Measurements from ENCODE around the gene ADI1.
"Not testable (repeated sequence)": the region's sequence is repeated elsewhere in the genome, so short reads cannot be mapped to it uniquely, and the experiment has no call there.

ADI1 gene

DNA sequence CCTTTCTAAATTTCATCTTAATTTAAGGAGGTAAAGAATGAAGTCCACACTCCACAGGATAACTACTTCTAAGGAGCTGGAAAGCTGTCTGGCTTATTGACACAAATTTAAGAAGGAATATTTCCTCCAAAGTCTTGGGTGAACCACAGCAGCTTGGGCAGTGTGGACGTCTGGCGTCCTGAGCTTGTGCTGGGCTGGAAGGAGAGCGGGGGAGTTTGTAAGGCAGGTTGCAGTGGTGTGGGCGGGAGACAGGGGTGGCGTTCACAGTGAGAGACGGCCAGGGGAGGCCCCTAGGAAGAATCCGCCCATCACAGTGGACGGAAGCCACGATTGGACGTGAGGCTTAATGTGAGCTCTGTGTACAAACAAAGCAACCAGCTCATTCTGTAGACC lies 25.7 kb downstream of the ADI1 start:
- no peak for DNase-seq (ENCODE audit: low read depth in 2 of 2)

DNA sequence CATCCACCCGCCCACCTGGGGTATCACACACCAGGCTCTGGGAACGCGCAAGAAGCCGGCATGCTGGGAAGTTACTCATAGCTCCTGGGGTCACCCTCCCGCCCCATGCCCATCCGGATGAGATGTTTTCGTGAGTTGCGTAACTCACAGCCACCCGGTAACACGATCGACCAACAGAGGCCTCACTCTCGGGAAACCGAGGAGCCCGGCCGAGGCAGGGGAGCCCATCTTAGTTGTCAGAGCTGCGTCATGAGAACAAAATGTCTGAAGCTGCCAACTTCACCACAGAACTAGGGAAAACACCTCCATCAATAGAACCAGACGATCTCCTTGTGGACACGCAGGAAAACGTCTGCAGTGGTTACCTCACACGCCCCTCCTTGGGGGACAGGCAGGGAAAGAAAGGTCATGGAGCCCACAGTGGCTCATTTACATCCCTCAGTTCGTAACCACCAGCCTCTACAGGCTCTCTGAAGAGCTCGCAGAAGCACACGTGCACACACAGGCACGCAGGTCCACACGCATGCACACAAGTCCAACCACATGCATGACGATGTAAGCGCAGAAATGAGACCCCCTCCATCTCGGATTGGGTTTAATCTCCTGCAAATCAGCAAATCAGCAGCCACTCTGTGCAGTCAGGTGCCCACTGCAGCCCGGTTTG lies 26.2 kb downstream of the ADI1 start:
- no peak for DNase-seq (ENCODE audit: low read depth in 2 of 2)

DNA sequence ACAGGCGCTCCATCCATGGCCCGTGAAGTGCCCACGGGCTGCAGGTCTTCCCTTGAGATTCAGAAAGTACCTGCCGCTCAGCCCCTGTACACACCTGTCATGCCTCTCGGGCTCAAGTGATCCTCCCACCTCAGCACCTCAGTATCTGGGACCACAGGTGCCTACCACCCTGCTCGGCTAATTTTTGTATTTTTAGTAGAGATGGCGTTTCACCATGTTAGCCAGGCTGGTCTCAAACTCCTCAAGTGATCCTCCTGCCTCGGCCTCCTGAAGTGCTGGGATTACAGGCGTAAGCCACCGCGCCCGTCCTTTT lies 26.9 kb downstream of the ADI1 start:
- not testable (repeated sequence) for DNase-seq (ENCODE audit: low read depth in 2 of 2)

DNA sequence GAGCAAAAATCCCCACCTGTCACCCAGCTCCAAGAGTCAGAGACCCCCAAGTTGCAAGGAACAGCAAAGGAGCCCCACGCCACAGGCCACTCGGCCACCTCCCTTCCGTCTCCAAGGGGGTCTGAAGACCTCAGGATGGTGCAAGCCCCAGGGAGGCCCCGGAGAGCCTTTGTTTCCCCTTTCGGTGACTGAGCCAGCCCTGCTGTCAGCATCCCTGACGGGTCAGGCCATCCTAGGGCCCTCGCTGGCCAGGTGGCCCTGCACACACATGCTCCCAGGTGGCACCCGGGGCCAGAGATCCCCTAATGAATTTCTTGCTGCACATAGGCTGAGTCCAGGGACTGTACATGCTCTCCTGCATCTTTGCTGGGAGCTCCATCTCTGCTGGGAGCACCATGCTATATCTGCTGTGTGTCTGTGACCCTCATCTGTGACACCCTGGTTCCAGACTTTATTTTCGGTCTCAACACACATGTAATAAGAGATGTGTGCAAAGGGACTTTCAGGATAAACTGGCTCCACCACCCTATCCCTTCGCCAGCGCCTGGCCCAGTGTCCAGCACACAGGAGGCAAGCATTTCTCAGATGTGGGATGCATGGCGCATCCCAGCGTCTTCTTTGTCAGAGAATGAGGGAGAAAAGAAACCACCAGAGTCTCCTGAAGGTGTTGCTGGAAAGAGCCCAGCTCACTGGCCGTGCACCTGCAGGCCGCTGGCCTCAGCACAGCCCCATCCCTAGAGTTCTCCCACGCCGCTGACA lies 27.4 kb downstream of the ADI1 start:
- no peak for DNase-seq (ENCODE audit: low read depth in 2 of 2)

DNA sequence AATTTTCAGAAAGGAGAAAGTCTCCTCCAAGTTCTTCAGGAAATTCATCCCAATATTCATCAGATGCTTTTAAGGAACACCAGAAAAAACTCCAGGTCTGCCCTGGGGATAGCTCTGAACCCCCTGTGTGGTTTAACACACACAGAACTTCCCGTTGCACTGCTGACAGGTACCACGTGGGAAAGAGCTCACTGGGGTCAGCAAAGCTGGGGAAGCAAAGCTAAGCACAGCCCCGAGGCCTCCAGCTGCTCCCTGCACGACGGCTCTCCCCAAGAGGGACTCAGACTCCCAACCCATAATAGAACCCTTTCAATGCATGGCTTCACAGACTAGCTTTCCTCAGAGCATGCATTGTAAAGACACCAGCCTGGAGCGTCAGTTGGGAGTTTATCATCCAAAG lies 28.0 kb downstream of the ADI1 start:
- DNase-seq (ENCODE audit: low read depth in 2 of 2): no peak

DNA sequence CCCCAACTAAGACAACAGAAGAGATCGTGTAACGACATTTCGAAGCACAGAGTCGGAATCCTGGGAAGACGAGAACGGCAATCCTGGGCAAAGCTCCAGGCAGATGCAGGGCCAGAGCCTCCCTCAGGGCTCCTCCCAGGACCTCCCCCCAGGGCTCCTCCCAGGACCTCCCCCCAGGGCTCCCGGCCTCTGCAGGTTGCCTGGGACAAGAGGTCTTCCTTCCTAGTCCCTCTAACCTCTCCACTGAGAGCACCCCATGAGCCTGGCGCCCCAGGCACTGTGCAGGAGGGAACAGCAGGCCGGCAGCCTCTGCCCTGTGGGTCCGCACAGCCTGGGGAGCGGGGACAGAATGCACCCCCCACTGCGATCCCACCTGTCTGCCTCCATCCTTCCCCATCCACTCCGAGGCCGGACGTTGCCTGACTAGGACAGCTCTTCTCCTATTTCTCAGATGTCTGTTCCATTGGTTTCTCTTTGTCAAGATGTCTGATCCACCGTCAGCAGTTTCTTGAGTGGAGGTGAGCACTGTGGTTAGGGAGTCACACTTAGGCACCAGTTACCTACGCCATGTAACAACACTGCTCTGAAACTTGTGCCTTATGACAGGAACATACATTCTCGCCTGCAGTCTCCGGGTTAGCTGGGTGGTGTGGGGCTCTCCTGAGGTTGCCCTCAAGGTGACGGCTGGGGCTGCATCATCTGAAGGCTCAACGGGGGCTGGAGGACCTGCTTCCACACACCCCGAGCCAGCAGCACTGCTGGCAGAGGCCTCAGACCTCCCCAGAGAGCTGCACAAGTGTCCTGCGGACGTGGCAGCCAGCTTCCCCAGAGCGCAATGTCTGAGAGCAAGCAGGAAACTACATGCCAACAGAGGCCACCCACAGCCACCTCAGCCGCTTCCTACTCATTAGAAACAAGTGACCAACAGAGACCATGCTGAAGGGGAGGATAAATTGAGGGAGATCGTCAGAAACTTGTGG lies 28.9 kb downstream of the ADI1 start:
- DNase-seq (ENCODE audit: low read depth in 2 of 2): no peak

DNA sequence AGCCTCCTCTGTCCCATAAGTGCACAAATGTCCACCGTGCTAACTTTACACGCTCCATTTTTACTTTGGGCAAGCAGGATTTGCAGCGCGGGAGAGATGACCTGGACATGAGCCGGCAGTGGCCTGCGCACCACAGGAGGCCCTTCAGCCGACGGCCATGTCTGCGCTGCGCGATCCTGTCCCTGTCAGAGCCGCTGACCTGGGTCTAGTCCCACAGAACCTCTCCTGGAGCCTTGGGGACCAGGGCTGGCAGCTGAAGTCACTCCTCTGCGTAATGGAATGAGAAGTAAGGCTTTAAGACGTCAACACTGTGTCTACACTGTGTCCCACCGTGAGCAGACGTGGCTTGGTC lies 29.6 kb downstream of the ADI1 start:
- no peak for DNase-seq (ENCODE audit: low read depth in 2 of 2)

DNA sequence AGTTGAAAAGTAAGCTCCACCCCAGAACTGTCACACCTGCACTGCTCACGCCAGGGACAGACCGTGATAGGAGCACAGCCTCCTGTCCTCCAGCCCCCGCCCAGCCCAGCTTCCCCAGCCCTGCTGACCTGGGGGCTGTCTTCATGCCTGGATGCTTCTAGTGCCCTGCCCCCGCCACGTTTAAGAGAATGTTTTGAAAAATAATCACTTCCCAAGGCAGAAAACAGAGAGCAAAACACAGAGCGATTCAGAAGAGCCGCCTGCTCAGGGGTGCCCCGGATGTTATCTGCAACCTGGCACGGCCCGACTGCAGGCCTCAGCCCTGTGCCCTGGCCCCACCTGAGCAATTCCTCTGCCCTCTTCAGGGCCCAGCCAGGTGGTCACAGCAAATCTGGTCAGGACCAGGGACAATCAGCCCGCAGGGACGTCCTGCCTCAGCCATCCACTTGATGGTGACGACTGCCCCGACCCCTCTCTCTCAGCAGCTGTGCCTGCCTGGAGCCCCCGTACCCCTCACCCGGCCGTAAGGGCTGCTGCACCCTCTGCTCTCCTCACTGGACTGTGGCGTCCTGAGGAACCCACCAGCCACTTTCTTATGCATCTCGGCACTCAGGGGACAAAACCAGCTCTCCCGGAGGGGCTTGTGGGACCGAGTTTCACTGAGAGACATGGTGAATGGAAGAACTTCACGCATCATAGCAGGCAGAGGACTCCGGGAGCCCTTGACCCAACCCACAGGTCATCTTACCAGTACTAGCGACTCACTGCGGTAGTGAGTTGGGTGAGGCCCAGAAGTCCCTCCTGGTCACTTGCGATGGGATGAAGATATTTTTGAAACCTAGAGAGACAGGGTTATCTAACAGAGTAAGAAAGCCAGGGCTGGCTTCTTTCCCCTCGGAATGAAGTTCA lies 30.2 kb downstream of the ADI1 start:
- no peak for DNase-seq (ENCODE audit: low read depth in 2 of 2)

DNA sequence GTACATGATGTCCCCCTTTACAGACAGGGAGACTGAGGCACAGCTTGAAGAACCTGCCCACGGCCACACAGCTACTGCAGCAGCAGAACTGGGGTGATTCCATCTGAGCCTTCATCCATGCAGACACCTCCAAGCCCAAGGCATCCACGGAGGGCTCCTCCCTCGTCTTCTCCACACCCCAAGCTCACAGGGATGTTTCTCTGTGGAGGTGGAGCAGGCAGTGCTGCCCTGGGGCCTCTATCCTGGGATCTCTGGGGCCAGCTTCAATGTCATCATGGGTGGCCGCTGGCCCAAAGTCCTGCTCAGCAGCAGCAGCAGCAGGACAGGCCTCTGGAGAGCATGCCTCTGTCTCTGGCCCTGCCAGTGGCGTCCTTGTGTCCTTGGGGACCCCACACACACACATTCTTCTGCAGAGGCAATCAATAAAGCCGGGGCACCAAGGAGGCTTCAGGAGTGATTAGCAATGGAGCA lies 31.2 kb downstream of the ADI1 start:
- no peak for DNase-seq (ENCODE audit: low read depth in 2 of 2)

DNA sequence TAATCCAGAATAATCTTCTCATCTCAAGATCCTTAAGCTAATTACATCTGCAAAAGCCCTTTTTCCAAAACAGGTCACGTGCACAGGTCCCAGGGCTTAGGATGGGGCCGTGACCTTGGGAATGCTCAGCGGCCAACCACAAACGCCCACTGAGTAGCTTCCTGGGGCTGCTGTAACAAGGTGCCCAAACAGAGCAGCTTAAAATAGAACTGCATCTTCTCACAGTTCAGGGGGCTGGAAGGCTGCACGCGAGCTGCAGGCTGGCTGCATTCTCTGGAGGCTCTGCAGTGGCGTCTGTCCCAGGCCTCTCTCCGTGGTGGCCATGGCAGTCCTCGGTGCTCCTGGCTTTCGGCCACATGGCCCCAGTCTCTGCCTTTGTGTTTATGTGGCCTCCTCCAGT lies 31.9 kb downstream of the ADI1 start:
- no peak for DNase-seq (ENCODE audit: low read depth in 2 of 2)

DNA sequence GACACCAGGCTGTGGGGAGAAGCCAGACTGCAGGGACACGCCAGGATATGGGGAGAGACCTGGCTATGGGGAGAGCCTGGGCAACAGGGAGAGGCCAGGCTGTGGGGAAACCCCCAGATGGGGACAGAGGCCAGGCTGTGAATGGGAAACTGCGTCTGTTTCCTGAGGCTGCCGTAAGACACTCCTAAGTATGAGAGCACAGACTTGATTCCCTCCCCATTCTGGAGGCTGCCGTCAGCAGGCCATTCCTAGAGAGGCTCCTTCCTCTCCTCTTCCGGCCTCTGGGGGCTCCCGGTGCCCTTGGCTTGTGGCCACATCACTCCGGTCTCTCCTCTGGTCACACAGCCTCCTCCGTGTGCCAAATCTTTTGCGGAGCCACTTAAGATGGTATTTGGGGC lies 32.3 kb downstream of the ADI1 start:
- no peak for DNase-seq (ENCODE audit: low read depth in 2 of 2)

DNA sequence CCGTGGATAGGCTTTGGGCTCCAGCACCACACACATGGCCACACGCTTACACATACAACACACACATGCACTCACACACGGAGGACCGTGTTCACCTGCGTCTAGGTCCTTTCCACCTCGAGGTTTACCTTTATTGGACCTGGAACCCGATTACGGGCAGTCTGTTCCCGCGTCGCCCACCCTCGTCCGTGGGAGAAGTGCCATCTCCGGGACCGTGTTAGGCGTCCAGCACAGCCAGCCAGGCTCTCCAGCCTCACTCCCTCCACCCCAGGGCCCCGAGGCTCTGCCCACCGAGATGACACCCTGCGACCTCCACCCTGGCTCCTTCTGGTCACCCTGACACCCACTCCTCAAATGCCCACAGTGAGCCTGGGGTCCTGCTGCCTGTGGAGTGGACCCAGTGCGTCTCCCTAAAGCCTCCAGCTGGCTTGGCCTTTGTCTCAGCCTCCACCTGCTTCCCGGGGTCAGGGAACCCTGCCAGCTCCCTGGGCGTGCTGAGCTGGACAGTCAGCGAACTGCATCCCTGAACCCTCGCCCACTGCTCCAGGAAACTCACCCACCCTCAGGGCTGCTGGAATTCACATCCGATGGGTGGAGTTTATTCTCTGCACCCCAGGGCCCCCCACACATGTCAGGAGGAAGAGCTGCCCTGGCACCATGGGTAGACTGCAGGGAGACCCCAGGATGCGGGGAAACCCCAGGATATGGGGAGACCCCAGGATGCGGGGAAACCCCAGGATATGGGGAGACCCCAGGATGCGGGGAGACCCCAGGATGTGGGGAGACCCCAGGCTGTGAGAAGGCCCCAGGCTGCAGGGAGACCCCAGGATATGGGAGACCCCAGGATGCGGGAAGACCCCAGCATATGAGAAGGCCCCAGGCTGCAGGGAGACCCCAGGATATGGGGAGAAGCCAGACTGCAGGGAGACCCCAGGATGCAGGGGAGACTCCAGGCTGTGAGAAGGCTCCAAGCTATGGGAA lies 33.0 kb downstream of the ADI1 start:
- DNase-seq (ENCODE audit: low read depth in 2 of 2): no peak

DNA sequence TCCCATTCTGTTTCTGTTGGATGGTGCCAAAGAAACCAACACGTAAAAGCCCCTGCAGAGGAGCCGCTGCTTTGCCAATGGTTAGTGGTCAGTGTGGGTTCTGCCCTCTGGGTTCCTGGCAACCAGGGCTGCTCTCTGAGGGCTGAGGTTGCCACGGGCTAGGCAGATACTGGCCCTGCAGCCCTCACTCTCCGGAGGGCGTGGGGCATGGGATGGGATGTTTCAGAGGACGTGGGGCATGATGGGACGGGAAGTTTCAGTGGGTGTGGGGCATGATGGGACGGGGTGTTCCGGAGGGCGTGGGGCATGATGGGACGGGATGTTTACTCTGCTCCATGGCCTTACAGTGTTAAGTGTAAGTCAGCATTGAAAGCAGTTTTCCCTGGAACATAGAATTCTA lies 34.2 kb downstream of the ADI1 start:
- DNase-seq (ENCODE audit: low read depth in 2 of 2): no peak

DNA sequence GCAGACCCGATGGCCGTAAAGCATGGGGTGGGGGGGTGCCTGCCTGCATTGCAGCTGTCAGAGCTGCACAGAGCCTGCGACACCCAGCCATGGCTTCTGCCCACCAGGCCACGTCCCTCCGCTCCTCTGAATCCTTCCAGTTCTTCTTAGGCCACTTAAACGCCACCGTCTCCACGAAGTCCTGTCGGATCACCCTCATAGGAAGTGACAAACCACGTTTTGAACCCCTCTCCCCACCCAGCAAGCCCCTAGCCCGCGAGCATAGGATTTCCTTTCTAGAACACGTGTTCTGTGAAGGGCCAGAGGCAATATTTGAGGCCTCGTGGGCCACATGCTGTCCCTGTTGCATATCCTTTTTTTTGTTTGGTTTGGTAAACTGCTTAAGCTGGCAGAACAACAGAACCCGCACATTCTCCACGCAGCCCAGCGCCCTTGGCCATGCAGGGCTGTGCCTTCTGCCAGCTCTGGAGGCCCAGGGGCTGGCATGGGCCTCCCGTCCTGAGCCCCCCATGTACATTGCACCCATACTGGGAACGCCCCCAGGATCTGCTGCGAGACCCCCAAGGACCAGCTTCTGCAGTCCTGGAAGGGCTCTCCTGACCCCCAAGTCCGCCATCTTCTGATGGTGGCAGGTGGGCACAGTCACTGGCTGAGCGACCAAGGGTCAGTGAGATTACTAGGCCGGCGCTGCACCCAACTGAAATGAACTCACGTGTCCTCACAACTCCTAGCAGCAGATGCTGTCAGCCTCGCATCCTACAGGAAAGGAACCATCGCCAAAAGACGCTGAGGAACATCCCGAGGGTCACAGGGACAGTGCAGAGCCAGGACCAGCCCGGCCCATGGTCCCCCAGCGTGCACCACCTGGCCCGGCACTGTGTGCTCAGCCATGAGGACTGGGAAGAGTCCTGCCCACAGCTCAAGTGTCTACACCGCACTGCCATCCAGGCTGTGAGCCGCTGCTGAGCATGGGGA lies 35.1 kb downstream of the ADI1 start:
- DNase-seq (ENCODE audit: low read depth in 2 of 2): no peak

DNA sequence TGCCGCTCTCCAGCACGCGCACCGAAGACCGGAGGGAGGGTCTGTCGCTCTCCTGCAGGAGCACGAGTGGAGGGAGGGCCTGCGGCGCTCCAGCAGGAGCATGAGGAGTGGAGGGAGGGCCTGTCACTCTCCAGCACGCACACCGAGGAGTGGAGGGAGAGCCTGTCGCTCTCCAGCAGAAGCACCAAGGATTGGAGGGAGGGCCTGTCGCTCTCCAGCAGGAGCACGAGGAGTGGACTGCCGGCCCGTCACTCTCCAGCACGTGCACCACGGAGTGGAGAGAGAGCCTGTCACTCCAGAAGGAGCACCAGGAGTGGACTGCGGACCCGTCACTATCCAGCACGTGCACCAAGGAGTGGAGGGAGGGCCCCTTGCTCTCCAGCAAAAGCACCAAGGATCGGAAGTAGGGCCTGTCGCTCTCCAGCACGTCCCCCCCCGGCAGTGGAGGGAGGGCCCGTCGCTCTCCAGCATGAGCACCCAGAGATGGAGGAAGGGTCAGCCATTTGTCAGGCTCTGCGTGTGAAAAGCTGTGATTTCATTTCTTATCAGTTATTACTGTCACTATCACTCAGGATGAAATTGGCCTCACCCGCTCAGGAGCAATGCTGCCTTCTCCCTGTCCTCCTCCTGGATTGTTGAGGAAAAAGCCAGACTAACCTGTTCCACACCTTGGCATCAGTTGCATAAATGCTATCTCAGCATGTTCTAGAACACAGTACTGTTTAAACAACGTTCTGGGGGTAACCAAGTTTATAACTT lies 35.9 kb downstream of the ADI1 start:
- DNase-seq (ENCODE audit: low read depth in 2 of 2): no peak

DNA sequence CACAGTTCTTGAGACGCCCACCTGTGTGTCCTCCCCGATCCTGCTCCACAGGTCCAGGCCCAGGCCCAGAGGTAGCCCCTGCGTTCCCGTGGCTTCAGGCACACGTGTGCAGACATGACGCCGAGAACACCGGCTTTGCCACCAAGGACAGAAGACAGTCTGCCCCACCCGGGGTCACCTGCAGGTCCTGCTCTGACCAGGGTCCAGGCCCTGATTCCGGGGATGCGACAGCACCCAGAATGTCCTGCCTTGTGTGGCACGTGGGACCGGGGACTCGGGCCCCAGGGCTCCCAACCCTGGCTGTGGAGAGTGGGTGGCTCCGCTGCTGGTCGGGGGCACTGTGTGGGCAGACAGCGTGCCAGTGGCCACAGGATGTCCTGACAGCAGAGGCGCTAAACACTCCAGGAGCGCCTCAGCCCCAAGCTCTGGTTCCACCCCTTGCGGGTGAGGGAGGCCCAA lies 36.9 kb downstream of the ADI1 start:
- DNase-seq (ENCODE audit: low read depth in 2 of 2): no peak

DNA sequence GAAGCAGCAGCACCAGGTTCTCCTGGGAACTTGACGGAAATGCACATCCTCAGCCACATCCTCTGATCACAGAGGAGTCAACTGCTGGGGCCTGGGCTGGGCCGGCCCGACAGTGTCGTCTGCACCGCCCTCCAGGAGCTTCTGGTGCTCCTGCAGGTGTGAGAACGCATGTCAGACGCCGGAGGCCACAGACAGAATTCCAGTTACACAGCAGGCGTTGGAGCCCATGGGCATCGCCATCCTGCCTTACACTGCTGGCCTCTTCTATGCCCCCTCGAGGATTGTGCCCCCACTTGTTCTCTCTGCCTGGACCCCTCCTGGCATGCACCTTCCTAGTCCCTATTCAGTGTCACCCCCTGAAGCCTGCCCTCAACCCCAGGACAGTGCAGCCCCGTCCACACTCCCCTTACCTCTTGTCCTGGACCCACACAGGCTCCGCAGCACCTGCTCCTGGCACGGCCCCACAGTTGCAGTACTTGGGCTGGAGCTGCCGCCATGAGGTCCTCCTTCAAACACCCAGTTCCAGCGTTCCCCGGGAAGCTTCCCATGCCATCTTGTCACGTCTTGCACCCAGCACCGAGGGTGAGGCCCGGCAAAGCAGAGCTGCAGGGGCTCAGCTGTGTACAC lies 37.5 kb downstream of the ADI1 start:
- no peak for DNase-seq (ENCODE audit: low read depth in 2 of 2)

DNA sequence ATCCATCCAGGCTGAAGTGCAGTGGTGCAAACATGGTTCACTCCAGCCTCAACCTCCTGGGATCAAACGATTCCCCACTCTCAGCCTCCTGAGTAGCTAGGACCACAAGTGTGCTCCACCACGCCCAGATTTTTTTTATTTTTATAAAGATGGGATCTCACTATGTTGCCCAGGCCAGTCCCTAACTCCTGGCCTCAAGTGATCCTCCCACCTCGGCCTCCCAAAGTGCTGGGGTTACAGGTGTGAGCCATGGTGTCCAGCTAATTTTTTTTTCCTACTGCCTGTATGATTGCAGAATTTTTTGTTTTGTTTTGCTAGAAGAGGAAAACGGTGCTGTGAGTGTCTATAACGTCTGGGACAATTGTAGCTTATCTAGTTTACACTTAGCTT lies 38.3 kb downstream of the ADI1 start:
- DNase-seq (ENCODE audit: low read depth in 2 of 2): no peak
